HEK293T (cell line): ENCODE results near the gene WDR18.

Source experiments
- ARNT ChIP-seq: fragments of 450-650 bp; IDR thresholded peaks from 2 replicates; pipeline ENCODE4 v1.6.1; 2017; ENCODE audit warnings: mild to moderate bottlenecking
- BHLHE40 ChIP-seq: fragments of 450-650 bp; IDR thresholded peaks from 2 replicates; pipeline ENCODE4 v1.6.1; 2016; ENCODE audit warnings: mild to moderate bottlenecking, moderate library complexity, borderline replicate concordance
- CTBP1 ChIP-seq: fragments of 450-650 bp; IDR thresholded peaks from 2 replicates; pipeline ENCODE4 v1.6.1; 2016; ENCODE audit warnings: borderline replicate concordance
- FOXK2 ChIP-seq: fragments of 450-650 bp; IDR thresholded peaks from 2 replicates; pipeline ENCODE4 v1.6.1; 2016; ENCODE audit warnings: mild to moderate bottlenecking
- FOXM1 ChIP-seq: fragments of 450-650 bp; IDR thresholded peaks from 2 replicates; pipeline ENCODE4 v1.6.1; 2017; ENCODE audit warnings: mild to moderate bottlenecking, borderline replicate concordance
- PKNOX1 ChIP-seq: fragments of 450-650 bp; IDR thresholded peaks from 2 replicates; pipeline ENCODE4 v1.6.1; 2016
- SP1 ChIP-seq: fragments of 450-650 bp; IDR thresholded peaks from 2 replicates; pipeline ENCODE4 v1.6.1; 2017
- SUZ12 ChIP-seq: fragments of 450-650 bp; IDR thresholded peaks from 2 replicates; pipeline ENCODE4 v1.6.1; 2016; ENCODE audit warnings: mild to moderate bottlenecking
- TARDBP ChIP-seq: fragments of 450-650 bp; IDR thresholded peaks from 2 replicates; pipeline ENCODE4 v1.6.1; 2016

GRCh38 chr19:944663-945241 lies 39.4 kb upstream of the WDR18 start:
- TF ChIP-seq SP1 (no peak), TARDBP (no peak), ARNT (no peak), FOXK2 (no peak), FOXM1 (no peak), CTBP1 (no peak), PKNOX1 (no peak), SUZ12 (no peak), BHLHE40 (no peak)
